D721Med (cell line): ENCODE results near the gene RHOU.
A peak's percentile ranks its signal among the peaks of the same experiment; 100 is the strongest.
"Not testable (repeated sequence)": the region's sequence is repeated elsewhere in the genome, so short reads cannot be mapped to it uniquely, and the experiment has no call there.

Experiments used
- DNase-seq: peaks from one replicate; pipeline ENCODE4 v3.0.0; 2011; ENCODE audit warnings: low spot score; ENCODE audit not compliant: insufficient read length
- FAIRE-seq: peaks from 2 replicates; lab custom pipeline; 2011; peaks lifted over from hg19 to GRCh38; lab: Jason Lieb, UNC
- CTCF ChIP-seq: IDR thresholded peaks from 2 replicates; pipeline ENCODE4 v1.5.1; 2012; ENCODE audit warnings: mild to moderate bottlenecking, control low read depth; ENCODE audit not compliant: insufficient read depth; ENCODE audit errors: missing control alignments

Gene RHOU

GRCh38 chr1:228734881-228735801, at the start of gene RHOU:
TSS of gene RHOU (plus strand) at chr1:228735479. CDS start at chr1:228735743, 264 bp downstream.
- peak; percentile 78 for DNase-seq
- FAIRE-seq = no peak
- peak; percentile 65 for TF ChIP-seq CTCF

DNA sequence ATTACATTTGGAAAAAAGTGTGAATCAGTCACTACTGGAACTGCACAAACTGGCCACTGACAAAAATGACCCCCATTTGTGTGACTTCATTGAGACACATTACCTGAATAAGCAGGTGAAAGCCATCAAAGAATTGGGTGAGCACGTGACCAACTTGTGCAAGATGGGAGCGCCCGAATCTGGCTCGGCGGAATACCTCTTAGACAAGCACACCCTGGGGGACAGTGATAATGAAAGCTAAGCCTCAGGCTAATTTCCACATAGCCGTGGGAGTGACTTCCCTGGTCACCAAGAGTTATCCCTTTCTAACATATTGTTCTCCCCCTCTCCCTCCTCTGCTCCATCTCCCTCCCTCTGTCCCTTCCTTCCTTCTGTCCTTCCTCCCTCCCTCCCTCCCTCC, 47.7 kb upstream of the RHOU start:
- FAIRE-seq = no peak
- DNase-seq = no peak

DNA sequence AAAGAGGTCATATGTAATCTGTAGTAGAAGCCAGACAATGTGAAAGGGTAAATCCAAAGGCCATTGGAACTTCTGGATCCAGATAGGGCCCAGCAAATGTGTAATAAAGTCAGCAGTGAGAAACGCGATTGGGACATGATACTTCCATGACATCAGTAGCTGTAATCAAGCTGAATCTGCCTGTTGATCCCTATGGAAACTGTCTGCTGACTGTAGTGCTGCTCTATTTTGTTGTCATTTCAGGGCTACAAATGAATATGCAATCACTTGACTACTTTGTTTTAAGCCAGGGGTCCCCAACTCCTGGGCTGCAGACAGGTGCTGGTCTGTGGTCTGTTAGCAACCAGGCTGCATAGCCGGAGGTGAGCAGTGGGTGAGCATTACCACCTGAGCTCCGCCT, 46.0 kb upstream of the RHOU start:
- FAIRE-seq (no peak), DNase-seq (no peak)
- no peak for TF ChIP-seq CTCF

More for the DNA sequence above, 47.7 kb upstream of the RHOU start:
- no peak for TF ChIP-seq CTCF

- no peak for DNase-seq
- TF ChIP-seq CTCF = no peak
- peak; percentile 68 for FAIRE-seq
Observed at GRCh38 chr1:228691211-228691610, 44.1 kb upstream of the RHOU start.

GRCh38 chr1:228691926-228692325, 43.4 kb upstream of the RHOU start:
- FAIRE-seq (peak; percentile 38), DNase-seq (no peak)
- peak; percentile 61 for TF ChIP-seq CTCF

- FAIRE-seq, DNase-seq: not testable (repeated sequence)
Observed at GRCh38 chr1:228694447-228694846, 40.8 kb upstream of the RHOU start.

DNA sequence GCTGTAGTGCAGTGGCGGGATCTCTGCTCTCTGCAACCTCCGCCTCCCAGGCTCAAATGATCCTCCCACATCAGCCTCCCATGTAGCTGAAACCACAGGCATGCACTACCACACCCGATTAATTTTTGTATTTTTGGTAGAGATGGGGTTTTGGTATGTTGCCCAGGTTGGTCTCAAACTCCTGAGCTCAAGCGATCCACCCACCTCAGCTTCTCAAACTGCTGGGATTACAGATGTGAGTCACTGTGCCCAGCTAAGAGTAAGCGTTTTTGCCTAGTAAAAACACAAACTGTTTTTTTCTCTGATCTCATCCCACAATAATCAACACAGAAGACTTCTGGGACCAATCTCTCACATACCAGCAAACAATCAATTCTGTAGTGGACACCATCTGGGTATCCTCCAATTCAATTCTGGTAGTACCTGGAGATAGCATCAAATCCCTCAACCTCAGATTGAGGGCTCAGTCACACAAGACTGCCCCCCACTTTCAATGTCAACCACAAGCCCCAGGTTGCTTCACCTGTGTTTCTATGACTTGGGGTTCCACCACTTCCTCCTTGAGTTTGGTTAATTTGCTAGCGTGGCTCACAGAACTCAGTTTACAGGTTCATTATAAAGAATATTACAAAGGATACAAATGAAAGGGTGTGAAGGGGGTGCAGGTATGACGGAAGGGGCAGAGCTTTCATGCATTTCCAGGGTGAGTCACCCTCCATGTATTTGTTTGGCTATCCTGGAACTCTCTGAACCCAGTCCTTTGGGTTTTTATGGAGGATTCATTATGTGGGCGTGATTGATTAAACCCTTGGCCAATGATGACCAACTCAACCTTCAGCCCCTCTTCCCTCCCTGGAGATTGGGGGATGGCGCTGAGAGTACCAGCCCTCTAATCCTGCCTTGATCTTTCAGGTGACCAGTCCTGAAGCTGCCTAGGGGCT, 40.0 kb upstream of the RHOU start:
- no peak for TF ChIP-seq CTCF
- DNase-seq = no peak
- no peak for FAIRE-seq
